Activated T-cell treated with anti-CD3 and anti-CD28 coated beads, Interleukin-2, amount 50 U/mL, for 72 hours (primary cell): ENCODE data around the gene ATXN10. TPM values are rescaled to one million over a fixed set of nuclear protein-coding genes. Genes with fewer than 3 reads are reported as not detected.

Experiments
- ATAC-seq, 2 donors: fragments of 150-1000 bp; cut with Tn5 transposase; replicated peaks in 1 of 2; 2 replicates each; pipeline ENCODE4 v1.10.0; 2021; ENCODE audit warnings: moderate library complexity in 2 of 2, mild to moderate bottlenecking in 1 of 2
- DNase-seq, 2 donors: peaks; one replicate each; pipeline ENCODE4 v3.0.0; 2021 to 2022; ENCODE audit warnings: mixed read lengths in 1 of 2
- H3K27ac Mint-ChIP-seq: one replicate; pipeline ENCODE4 v1.8.0; 2022; ENCODE audit warnings: mild to moderate bottlenecking, moderate library complexity, mixed read lengths
- H3K27me3 Mint-ChIP-seq: one replicate; pipeline ENCODE4 v1.8.0; 2022; ENCODE audit warnings: low read depth, mixed read lengths
- H3K36me3 Mint-ChIP-seq, 2 donors: one replicate each; pipeline ENCODE4 v1.8.0; 2022; ENCODE audit warnings: mixed read lengths in 2 of 2, mild to moderate bottlenecking in 1 of 2; ENCODE audit not compliant: insufficient read depth in 2 of 2
- H3K4me1 Mint-ChIP-seq: one replicate; pipeline ENCODE4 v1.8.0; 2022; ENCODE audit warnings: low read depth, mixed read lengths
- H3K4me3 Mint-ChIP-seq, 2 donors: one replicate each; pipeline ENCODE4 v1.8.0; 2022; ENCODE audit warnings: mild to moderate bottlenecking in 2 of 2, mixed read lengths in 2 of 2, moderate library complexity in 2 of 2
- H3K9me3 Mint-ChIP-seq, 2 donors: one replicate each; pipeline ENCODE4 v1.8.0; 2022; ENCODE audit warnings: mixed read lengths in 2 of 2
- total RNA-seq, 2 donors: library from RNA; stranded (reverse); gene quantifications; one replicate each; pipeline ENCODE4 v1.2.3, GENCODE V29; 2022

Gene ATXN10
- total RNA-seq, 2 donors from 2014 or later = 88.7 to 93.9 TPM

GRCh38 chr22:45769569-45770210 is 98.1 kb downstream of the ATXN10 start:
- no peak overlapping the region for H3K27ac Mint-ChIP-seq
- H3K9me3 Mint-ChIP-seq = peaks cover 0 to 3% of the 10 kb centered on the region in 2 donors
- no peak for ATAC-seq
- H3K4me1 Mint-ChIP-seq = peaks cover 25% of the 10 kb centered on the region
- H3K4me3 Mint-ChIP-seq = no peak overlapping the region
- no peaks in the 10 kb centered on the region for H3K27me3 Mint-ChIP-seq
- no peak for DNase-seq
- H3K36me3 Mint-ChIP-seq = peaks cover 5 to 17% of the 10 kb centered on the region in 2 donors

- Mint-ChIP-seq H3K9me3 (peaks cover 0 to 3% of the 10 kb centered on the region in 2 donors), H3K36me3 (peaks cover 5 to 17% of the 10 kb centered on the region in 2 donors), H3K4me3 (no peak overlapping the region), H3K27ac (no peak overlapping the region), H3K4me1 (peaks cover 25% of the 10 kb centered on the region), H3K27me3 (no peaks in the 10 kb centered on the region)
- no peak for DNase-seq
- no peak for ATAC-seq
These were observed 98.9 kb downstream of the ATXN10 start for GRCh38 chr22:45770506-45770905.

GRCh38 chr22:45771057-45771456 is 99.4 kb downstream of the ATXN10 start:
- DNase-seq (no peak), ATAC-seq (no peak)
- H3K4me3 Mint-ChIP-seq = no peak overlapping the region
- H3K27ac Mint-ChIP-seq = no peak overlapping the region
- H3K4me1 Mint-ChIP-seq = peaks cover 25% of the 10 kb centered on the region
- H3K36me3 Mint-ChIP-seq = peaks cover 5 to 17% of the 10 kb centered on the region in 2 donors
- peaks cover 0 to 3% of the 10 kb centered on the region in 2 donors for H3K9me3 Mint-ChIP-seq
- H3K27me3 Mint-ChIP-seq = no peaks in the 10 kb centered on the region

GRCh38 chr22:45771711-45772110 is 100.1 kb downstream of the ATXN10 start:
- Mint-ChIP-seq H3K27me3 (no peaks in the 10 kb centered on the region), H3K9me3 (peaks cover 0 to 3% of the 10 kb centered on the region in 2 donors), H3K4me3 (no peak overlapping the region), H3K27ac (no peak overlapping the region), H3K36me3 (peaks cover 5 to 17% of the 10 kb centered on the region in 2 donors), H3K4me1 (peaks cover 25% of the 10 kb centered on the region)
- ATAC-seq (no peak), DNase-seq (no peak)

- ATAC-seq = no peak
- no peak overlapping the region for H3K4me3 Mint-ChIP-seq
- peaks cover 25% of the 10 kb centered on the region for H3K4me1 Mint-ChIP-seq
- DNase-seq = no peak
- H3K36me3 Mint-ChIP-seq = peaks cover 5 to 14% of the 10 kb centered on the region in 2 donors
- H3K27me3 Mint-ChIP-seq = no peaks in the 10 kb centered on the region
- peaks cover 0 to 3% of the 10 kb centered on the region in 2 donors for H3K9me3 Mint-ChIP-seq
- H3K27ac Mint-ChIP-seq = no peak overlapping the region
These were observed 101.1 kb downstream of the ATXN10 start for GRCh38 chr22:45772743-45773142.

GRCh38 chr22:45774001-45774670 is 102.5 kb downstream of the ATXN10 start:
- no peak for ATAC-seq
- H3K9me3 Mint-ChIP-seq = peaks cover 0 to 3% of the 10 kb centered on the region in 2 donors
- no peak overlapping the region for H3K27ac Mint-ChIP-seq
- H3K4me3 Mint-ChIP-seq = no peak overlapping the region
- H3K27me3 Mint-ChIP-seq = no peaks in the 10 kb centered on the region
- peaks cover 19% of the 10 kb centered on the region for H3K4me1 Mint-ChIP-seq
- DNase-seq = no peak
- peaks cover 3 to 7% of the 10 kb centered on the region in 2 donors for H3K36me3 Mint-ChIP-seq

GRCh38 chr22:45775062-45775461 is 103.4 kb downstream of the ATXN10 start:
- H3K4me3 Mint-ChIP-seq = no peak overlapping the region
- DNase-seq = no peak
- no peaks in the 10 kb centered on the region for H3K27me3 Mint-ChIP-seq
- H3K27ac Mint-ChIP-seq = no peak overlapping the region
- H3K4me1 Mint-ChIP-seq = peaks cover 16% of the 10 kb centered on the region
- ATAC-seq = no peak
- peaks cover 0 to 3% of the 10 kb centered on the region in 2 donors for H3K9me3 Mint-ChIP-seq
- peaks cover 0 to 5% of the 10 kb centered on the region in 2 donors for H3K36me3 Mint-ChIP-seq

- no peaks in the 10 kb centered on the region for H3K27me3 Mint-ChIP-seq
- DNase-seq = no peak
- H3K36me3 Mint-ChIP-seq = peaks cover 0 to 5% of the 10 kb centered on the region in 2 donors
- H3K4me3 Mint-ChIP-seq = no peak overlapping the region
- peaks cover 16% of the 10 kb centered on the region for H3K4me1 Mint-ChIP-seq
- H3K9me3 Mint-ChIP-seq = no peaks in the 10 kb centered on the region
- ATAC-seq = no peak
- H3K27ac Mint-ChIP-seq = no peak overlapping the region
These were observed 104.1 kb downstream of the ATXN10 start for GRCh38 chr22:45775569-45776312.

GRCh38 chr22:45776313-45776585 is 104.6 kb downstream of the ATXN10 start:
- no peak overlapping the region for H3K27ac Mint-ChIP-seq
- no peak overlapping the region for H3K4me3 Mint-ChIP-seq
- no peaks in the 10 kb centered on the region for H3K27me3 Mint-ChIP-seq
- H3K36me3 Mint-ChIP-seq = peaks cover 0 to 5% of the 10 kb centered on the region in 2 donors
- H3K4me1 Mint-ChIP-seq = peaks cover 16% of the 10 kb centered on the region
- no peaks in the 10 kb centered on the region for H3K9me3 Mint-ChIP-seq
- no peak for ATAC-seq
- no peak for DNase-seq

GRCh38 chr22:45777046-45777851 is 105.6 kb downstream of the ATXN10 start:
- Mint-ChIP-seq H3K4me1 (peaks cover 8% of the 10 kb centered on the region), H3K9me3 (no peaks in the 10 kb centered on the region), H3K4me3 (no peak overlapping the region), H3K27me3 (no peaks in the 10 kb centered on the region), H3K27ac (no peak overlapping the region), H3K36me3 (peaks cover 0 to 5% of the 10 kb centered on the region in 2 donors)
- no peak for ATAC-seq
- no peak for DNase-seq

- Mint-ChIP-seq H3K27me3 (no peaks in the 10 kb centered on the region), H3K36me3 (peaks cover 0 to 4% of the 10 kb centered on the region in 2 donors), H3K4me1 (peaks cover 1% of the 10 kb centered on the region), H3K27ac (no peak overlapping the region), H3K9me3 (no peaks in the 10 kb centered on the region), H3K4me3 (no peak overlapping the region)
- DNase-seq (no peak), ATAC-seq (no peak)
These were observed 106.3 kb downstream of the ATXN10 start for GRCh38 chr22:45777852-45778375.

GRCh38 chr22:45781459-45781858 is 109.8 kb downstream of the ATXN10 start:
- no peak overlapping the region for H3K27ac Mint-ChIP-seq
- no peak overlapping the region for H3K4me3 Mint-ChIP-seq
- DNase-seq = no peak
- no peaks in the 10 kb centered on the region for H3K27me3 Mint-ChIP-seq
- H3K4me1 Mint-ChIP-seq = no peaks in the 10 kb centered on the region
- H3K36me3 Mint-ChIP-seq = peaks cover 0 to 4% of the 10 kb centered on the region in 2 donors
- no peaks in the 10 kb centered on the region for H3K9me3 Mint-ChIP-seq
- no peak for ATAC-seq
